H1 (cell line): Measurements from ENCODE around the gene PEAK1. TPM values are rescaled to one million over a fixed set of nuclear protein-coding genes. Genes with fewer than 3 reads are reported as not detected.

Source experiments
- CTCF ChIA-PET: fragments of 300-600 bp; sonication (Branson Sonifier 250); formaldehyde crosslinking; loops from one replicate; lab custom pipeline; 2021; ENCODE audit not compliant: partially characterized antibody; lab: Charles Lee
- POLR2A ChIA-PET: fragments of 300-600 bp; sonication (Branson Sonifier 250); formaldehyde crosslinking; loops from one replicate; lab custom pipeline; 2021; ENCODE audit warnings: inconsistent platforms; ENCODE audit not compliant: partially characterized antibody; lab: Charles Lee
- DNase-seq, 2 experiments: peaks; one replicate each; pipeline versions ENCODE4 v3.0.0 to v3.0.0-alpha.2; 2010 to 2022; ENCODE audit warnings: low spot score in 2 of 2, low read depth in 1 of 2, mixed read lengths in 1 of 2
- FAIRE-seq: peaks from 2 replicates; lab custom pipeline; 2011; peaks lifted over from hg19 to GRCh38; lab: Jason Lieb, UNC
- H2AFZ ChIP-seq: 2 replicates; pipeline ENCODE4 v1.8.1; 2012; ENCODE audit warnings: low read length, inconsistent platforms
- H2AK5ac ChIP-seq: 2 replicates; pipeline ENCODE4 v1.6.1; 2013; ENCODE audit warnings: low read depth, low read length
- H2BK120ac ChIP-seq: replicated peaks from 2 replicates; pipeline ENCODE3; 2013; ENCODE audit warnings: low read depth, low read length, inconsistent platforms
- H2BK12ac ChIP-seq: 2 replicates; pipeline ENCODE4 v1.6.1; 2013; ENCODE audit warnings: low read depth, low read length
- H2BK15ac ChIP-seq: 2 replicates; pipeline ENCODE4 v1.6.1; 2013; ENCODE audit warnings: low read length
- H2BK20ac ChIP-seq: 2 replicates; pipeline ENCODE4 v1.6.1; 2013; ENCODE audit warnings: low read length
- H2BK5ac ChIP-seq: 2 replicates; pipeline ENCODE4 v1.6.1; 2013; ENCODE audit warnings: low read depth, low read length
- H3K14ac ChIP-seq: 2 replicates; pipeline ENCODE4 v1.6.1; 2013; ENCODE audit warnings: inconsistent platforms; ENCODE audit not compliant: insufficient read length
- H3K18ac ChIP-seq: 2 replicates; pipeline ENCODE4 v1.6.1; 2013; ENCODE audit warnings: low read length; ENCODE audit errors: extremely low read depth
- H3K23ac ChIP-seq: 2 replicates; pipeline ENCODE4 v1.6.1; 2013; ENCODE audit warnings: inconsistent platforms; ENCODE audit not compliant: insufficient read length
- H3K23me2 ChIP-seq: 2 replicates; pipeline ENCODE4 v1.6.1; 2013; ENCODE audit warnings: low read depth, low read length
- H3K27ac ChIP-seq: 2 replicates; pipeline ENCODE4 v1.6.1; 2011; ENCODE audit warnings: low read depth, low read length, inconsistent platforms
- H3K27me3 ChIP-seq, 4 experiments: replicated peaks in 1 of 4; 1 replicate in 1 of 4; 2 replicates in 3 of 4; pipeline versions ENCODE4 v1.6.1 to v1.8.1; 2011 to 2013; ENCODE audit warnings: low read length in 3 of 4, mild to moderate bottlenecking in 3 of 4, inconsistent platforms in 2 of 4, mixed read lengths in 2 of 4, moderate library complexity in 1 of 4; ENCODE audit not compliant: control insufficient read depth in 3 of 4, insufficient read depth in 3 of 4; ENCODE audit errors: extremely low read depth in 1 of 4
- H3K36me3 ChIP-seq, 4 experiments: 2 replicates each; pipeline versions ENCODE4 v1.6.1 to v1.8.1; 2011 to 2013; ENCODE audit warnings: mild to moderate bottlenecking in 4 of 4, low read length in 3 of 4, moderate library complexity in 2 of 4, control low read depth in 1 of 4, inconsistent platforms in 1 of 4; ENCODE audit not compliant: insufficient read depth in 4 of 4, control insufficient read depth in 2 of 4
- H3K4ac ChIP-seq: replicated peaks from 2 replicates; pipeline ENCODE3; 2013; ENCODE audit warnings: low read length, low read depth, mixed read lengths, inconsistent platforms; ENCODE audit not compliant: insufficient read length
- H3K4me1 ChIP-seq, 4 experiments: replicated peaks in 1 of 4; 1 replicate in 1 of 4; 2 replicates in 3 of 4; pipeline versions ENCODE4 v1.6.1 to v1.8.1; 2011 to 2013; ENCODE audit warnings: low read length in 3 of 4, inconsistent platforms in 2 of 4, mixed read lengths in 1 of 4; ENCODE audit not compliant: insufficient read depth in 4 of 4, control insufficient read depth in 3 of 4
- H3K4me2 ChIP-seq, 2 experiments: 2 replicates each; pipeline versions ENCODE4 v1.6.1 to v1.8.1; 2011 to 2013; ENCODE audit warnings: low read depth in 2 of 2, low read length in 2 of 2, control low read depth in 1 of 2, inconsistent platforms in 1 of 2, mild to moderate bottlenecking in 1 of 2; ENCODE audit not compliant: insufficient read depth in 1 of 2
- H3K4me3 ChIP-seq, 4 experiments: fragments of 200-600, 300-600 bp in 1 of 4; sonication (generic), shearing (Covaris generic), sonication (Bioruptor Twin) in 1 of 4; 2 replicates each; pipeline versions ENCODE4 v1.5.1 to v1.8.1; 2011 to 2016; ENCODE audit warnings: low read length in 4 of 4, low read depth in 3 of 4, control low read depth in 2 of 4, inconsistent platforms in 2 of 4, mild to moderate bottlenecking in 2 of 4, mixed read lengths in 1 of 4, moderate library complexity in 1 of 4; ENCODE audit not compliant: insufficient read depth in 2 of 4; ENCODE audit errors: extremely low read depth in 1 of 4
- H3K56ac ChIP-seq: replicated peaks from 2 replicates; pipeline ENCODE3; 2013; ENCODE audit warnings: low read depth, mild to moderate bottlenecking, mixed read lengths, low read length, inconsistent platforms; ENCODE audit not compliant: insufficient read length
- H3K79me1 ChIP-seq: 2 replicates; pipeline ENCODE4 v1.6.1; 2013; ENCODE audit warnings: low read depth, low read length, control low read depth
- H3K79me2 ChIP-seq, 2 experiments: 2 replicates each; pipeline versions ENCODE4 v1.6.1 to v1.8.1; 2012 to 2013; ENCODE audit warnings: low read length in 2 of 2, mild to moderate bottlenecking in 2 of 2, inconsistent platforms in 1 of 2; ENCODE audit not compliant: insufficient read depth in 2 of 2, control insufficient read depth in 1 of 2
- H3K9ac ChIP-seq, 4 experiments: replicated peaks in 1 of 4; 1 replicate in 1 of 4; 2 replicates in 3 of 4; pipeline versions ENCODE4 v1.6.1 to v1.8.1; 2011 to 2013; ENCODE audit warnings: low read depth in 3 of 4, low read length in 3 of 4, control low read depth in 2 of 4, mild to moderate bottlenecking in 2 of 4, moderate library complexity in 2 of 4, inconsistent platforms in 1 of 4; ENCODE audit errors: extremely low read depth in 1 of 4
- H3K9me3 ChIP-seq, 2 experiments: 2 replicates each; pipeline versions ENCODE4 v1.6.1 to v1.8.1; 2012 to 2013; ENCODE audit warnings: mild to moderate bottlenecking in 2 of 2, moderate library complexity in 2 of 2, control low read depth in 1 of 2, inconsistent platforms in 1 of 2, low read depth in 1 of 2, low read length in 1 of 2, mixed read lengths in 1 of 2; ENCODE audit not compliant: insufficient read depth in 2 of 2
- H4K20me1 ChIP-seq, 2 experiments: replicated peaks in 1 of 2; 2 replicates each; pipeline versions ENCODE3 to v1.8.1; 2011 to 2013; ENCODE audit warnings: inconsistent platforms in 2 of 2, low read length in 2 of 2, mild to moderate bottlenecking in 1 of 2; ENCODE audit not compliant: insufficient read depth in 2 of 2, control insufficient read depth in 1 of 2
- H4K5ac ChIP-seq: 2 replicates; pipeline ENCODE4 v1.6.1; 2013; ENCODE audit warnings: low read length, low read depth, mixed read lengths, inconsistent platforms; ENCODE audit not compliant: insufficient read length
- H4K8ac ChIP-seq: 2 replicates; pipeline ENCODE4 v1.8.0; 2013; ENCODE audit warnings: mild to moderate bottlenecking, moderate library complexity, low read length, inconsistent platforms; ENCODE audit not compliant: insufficient read depth; ENCODE audit errors: extremely low read depth
- H4K91ac ChIP-seq: replicated peaks from 2 replicates; pipeline ENCODE3; 2013; ENCODE audit warnings: low read length, mixed read lengths, inconsistent platforms; ENCODE audit not compliant: insufficient read length
- BRCA1 ChIP-seq: IDR thresholded peaks from 2 replicates; pipeline ENCODE4 v1.6.1; 2012; ENCODE audit warnings: low read depth, low read length, improper control_type of control experiment
- GTF2F1 ChIP-seq: IDR thresholded peaks from 2 replicates; pipeline ENCODE4 v1.6.1; 2012; ENCODE audit warnings: low read depth, low read length, improper control_type of control experiment, borderline replicate concordance
- POLR2A ChIP-seq, 2 experiments: IDR thresholded peaks; 1 replicate in 1 of 2; 2 replicates in 1 of 2; pipeline ENCODE4 v1.6.1; 2011; ENCODE audit warnings: low read depth in 2 of 2, low read length in 2 of 2, mild to moderate bottlenecking in 2 of 2; ENCODE audit errors: control extremely low read depth in 1 of 2
- RFX5 ChIP-seq: IDR thresholded peaks from 2 replicates; pipeline ENCODE4 v1.6.1; 2011; ENCODE audit warnings: low read depth, low read length, improper control_type of control experiment, borderline replicate concordance
- TAF1 ChIP-seq: IDR thresholded peaks from 2 replicates; pipeline ENCODE4 v1.6.1; 2011; ENCODE audit warnings: mild to moderate bottlenecking, low read depth, low read length
- TBP ChIP-seq: IDR thresholded peaks from 2 replicates; pipeline ENCODE4 v1.6.1; 2011; ENCODE audit warnings: low read depth, low read length, improper control_type of control experiment
- TEAD4 ChIP-seq: IDR thresholded peaks from 2 replicates; pipeline ENCODE4 v1.6.1; 2012; ENCODE audit warnings: low read depth, low read length, inconsistent platforms, mixed read lengths
- YY1 ChIP-seq: IDR thresholded peaks from 2 replicates; pipeline ENCODE4 v1.6.1; 2011; ENCODE audit warnings: low read depth, mild to moderate bottlenecking, low read length
- ZNF274 ChIP-seq: IDR thresholded peaks from 2 replicates; pipeline ENCODE4 v1.7.0; 2012; ENCODE audit warnings: low read length, borderline replicate concordance; ENCODE audit errors: extremely low read depth
- WGBS, 2 experiments: shearing (Covaris generic) in 1 of 2; methylation state at CpG; one replicate each; pipeline versions ENCODE4 v1.1.6 to v1.1.7; 2013 to 2015; ENCODE audit warnings: low lambda C conversion rate in 2 of 2, mixed read lengths in 2 of 2, inconsistent platforms in 1 of 2, low coverage in 1 of 2, missing lambda C conversion rate in 1 of 2; ENCODE audit not compliant: insufficient replicate concordance in 2 of 2, insufficient coverage in 1 of 2, insufficient read length in 1 of 2; ENCODE audit errors: extremely low coverage in 1 of 2, missing lambda C conversion rate in 1 of 2; 5-methylcytosine and 5-hydroxymethylcytosine counted together
- polyA plus RNA-seq, 7 experiments: library from polyadenylated mRNA; depleted of rRNA in 3 of 7; stranded (reverse) in 5 of 7; unstranded in 2 of 7; fragments of >200 nt in 5 of 7; fragments of 200-250 nt in 2 of 7; gene quantifications; 1 replicate in 5 of 7; 2 replicates in 1 of 7; 4 replicates in 1 of 7; pipeline versions ENCODE4 v1.2.1 to v1.2.3, GENCODE V29; 2011 to 2013; ENCODE audit warnings: missing spikeins in 2 of 7, mixed read lengths in 2 of 7
- total RNA-seq: library from RNA; stranded (reverse); fragmentation: NEBNext Ultra II Directional; extraction: Animal tissue kit (Norgen Biotek cat#: 25700); gene quantifications from 2 replicates; pipeline ENCODE4 v1.2.1, GENCODE V29; 2021

PEAK1 gene
- total and polyA plus RNA-seq, 2 of the 8 experiments (the other 6 are each of a cell fraction or from before 2014, with no cell fraction given) = 8.8 to 44.8 TPM

DNA sequence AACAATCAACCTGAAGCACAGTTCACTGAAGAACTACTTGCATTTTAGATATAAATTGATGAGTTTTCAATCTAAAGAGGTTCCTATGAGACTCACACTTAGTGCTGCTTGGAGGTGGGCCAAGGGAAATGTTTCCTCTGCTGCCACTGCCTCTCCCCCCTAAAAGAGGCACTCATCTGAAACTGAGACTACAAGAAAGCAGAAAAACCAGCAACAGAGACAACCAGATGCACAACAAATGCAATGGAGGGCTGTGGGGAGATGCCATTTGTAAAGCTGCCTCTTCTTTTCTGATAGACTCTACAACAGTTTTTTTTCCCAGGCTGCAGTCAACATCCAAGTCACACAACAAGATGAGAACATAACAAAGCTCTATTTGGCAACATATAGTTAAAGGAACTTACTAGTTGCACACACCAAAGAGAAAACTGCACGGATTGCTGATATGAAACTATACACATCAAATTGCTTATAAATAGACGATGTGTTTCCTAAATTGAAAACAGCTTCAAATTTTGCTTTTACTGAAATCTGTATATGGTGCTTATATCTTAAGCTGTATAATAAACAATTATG, 360.0 kb downstream of the PEAK1 start:
- no peak overlapping the region for H4K5ac ChIP-seq
- DNase-seq (no peak), FAIRE-seq (no peak)
- 90% methylated on average over 2 of the region's 2 CpGs; no CpG with 5 or more reads in 1 of the 2 experiments for WGBS, 2 experiments
- H4K8ac ChIP-seq = no peak overlapping the region
- H3K14ac ChIP-seq = no peak overlapping the region
- no peaks in the 10 kb centered on the region for H3K9me3 ChIP-seq
- no peak overlapping the region for H3K18ac ChIP-seq
- no peak overlapping the region for H2BK15ac ChIP-seq
- no peaks in the 10 kb centered on the region for H3K79me1 ChIP-seq
- H3K4me1 ChIP-seq = peaks cover 0 to 8% (median 6%) of the 10 kb centered on the region in 4 experiments; a peak in 3 of 7 replicates
- H3K27me3 ChIP-seq = no peaks in the 10 kb centered on the region
- no peak overlapping the region for H3K4ac ChIP-seq
- H2AK5ac ChIP-seq = no peak overlapping the region
- TF ChIP-seq TEAD4 (no peak), TAF1 (no peak), YY1 (no peak), TBP (no peak), RFX5 (no peak), BRCA1 (no peak), POLR2A (IDR thresholded peaks at IDR 0.05; ENCODE audit: control extremely low read depth in 1 of 2, low read depth in 2 of 2, low read length in 2 of 2) (no peak), GTF2F1 (no peak), ZNF274 (no peak)
- H2BK5ac ChIP-seq = no peak overlapping the region
- H3K27ac ChIP-seq = no peak overlapping the region
- no peak overlapping the region for H3K56ac ChIP-seq
- H3K36me3 ChIP-seq = no peaks in the 10 kb centered on the region
- no peak overlapping the region for H2BK20ac ChIP-seq
- H3K79me2 ChIP-seq = peaks cover 0 to 80% of the 10 kb centered on the region in 2 experiments; a peak in 2 of 4 replicates
- H3K9ac ChIP-seq = no peak overlapping the region
- H2BK12ac ChIP-seq = no peak overlapping the region
- H3K23me2 ChIP-seq = no peaks in the 10 kb centered on the region
- no peak overlapping the region for H3K4me3 ChIP-seq
- CTCF ChIA-PET = interaction anchor here (1.2 to 1.9 kb wide), 7 partner anchors 9 to 687 kb away, joined by 3 to 11 read pairs (median 4); no protein-coding TSS in a partner anchor
- H3K4me2 ChIP-seq = no peak overlapping the region
- no peak overlapping the region for H2BK120ac ChIP-seq
- H2AFZ ChIP-seq = no peak overlapping the region
- H4K20me1 ChIP-seq = peaks cover 7 to 12% of the 10 kb centered on the region in 2 experiments
- no peak overlapping the region for H3K23ac ChIP-seq
- POLR2A ChIA-PET = interaction anchor here (1.6 to 2.5 kb wide), 3 partner anchors 10 to 14 kb away, joined by 5 to 12 read pairs (median 11); partner anchors contain the start of gene TSPAN3
- H4K91ac ChIP-seq = no peak overlapping the region
